Caco-2 (cell line): ENCODE measurements around the gene TBC1D2. TPM values are rescaled to one million over a fixed set of nuclear protein-coding genes. Genes with fewer than 3 reads are reported as not detected.

Source experiments
- BruUV-seq: library from RNA; stranded (reverse); fragments of 400-500 nt; replicated peaks from 2 replicates; lab custom pipeline; 2021; lab: Mats Ljungman, UMichigan
- CTCF ChIA-PET: fragments of 300-600 bp; sonication (Branson Sonifier 250); formaldehyde crosslinking; loops from one replicate; lab custom pipeline; 2022; ENCODE audit warnings: antibody characterized with exemption; lab: Charles Lee
- POLR2A ChIA-PET: fragments of 300-600 bp; sonication (Branson Sonifier 250); formaldehyde crosslinking; loops from one replicate; lab custom pipeline; 2022; ENCODE audit warnings: antibody characterized with exemption; lab: Charles Lee
- DNase-seq, 2 experiments: peaks; one replicate each; pipeline versions ENCODE4 v3.0.0 to v3.0.0-alpha.2; 2020 to 2022
- H3K27me3 ChIP-seq: replicated peaks from 2 replicates; pipeline ENCODE4 v1.6.0; 2011; ENCODE audit warnings: low read length; ENCODE audit not compliant: control insufficient read depth, insufficient read depth
- H3K36me3 ChIP-seq: 2 replicates; pipeline ENCODE4 v1.5.1; 2011; ENCODE audit warnings: low read length; ENCODE audit not compliant: control insufficient read depth, insufficient read depth
- H3K4me1 ChIP-seq: fragments of 250-450 bp; sonication (Bioruptor Pico); 2 replicates; pipeline ENCODE4 v1.5.1; 2020; ENCODE audit warnings: mild to moderate bottlenecking
- H3K4me3 ChIP-seq: 2 replicates; pipeline ENCODE4 v1.5.1; 2011; ENCODE audit warnings: low read depth, mild to moderate bottlenecking, control low read depth, low read length
- H3K9me3 ChIP-seq: fragments of 250-450 bp; sonication (Bioruptor Pico); 2 replicates; pipeline ENCODE4 v1.5.1; 2020; ENCODE audit warnings: mild to moderate bottlenecking, moderate library complexity
- H3K27ac Mint-ChIP-seq: one replicate; pipeline ENCODE4 v1.8.0; 2022; ENCODE audit warnings: mixed read lengths; ENCODE audit not compliant: unreplicated experiment
- H3K27me3 Mint-ChIP-seq: one replicate; pipeline ENCODE4 v1.8.0; 2022; ENCODE audit warnings: mixed read lengths; ENCODE audit not compliant: insufficient read depth, unreplicated experiment
- H3K36me3 Mint-ChIP-seq: one replicate; pipeline ENCODE4 v1.8.0; 2022; ENCODE audit warnings: mild to moderate bottlenecking, mixed read lengths; ENCODE audit not compliant: insufficient read depth, unreplicated experiment
- H3K4me1 Mint-ChIP-seq: one replicate; pipeline ENCODE4 v1.8.0; 2022; ENCODE audit warnings: low read depth, mixed read lengths; ENCODE audit not compliant: unreplicated experiment
- H3K4me3 Mint-ChIP-seq: one replicate; pipeline ENCODE4 v1.8.0; 2022; ENCODE audit warnings: mild to moderate bottlenecking, moderate library complexity, mixed read lengths; ENCODE audit not compliant: unreplicated experiment
- H3K9me3 Mint-ChIP-seq: one replicate; pipeline ENCODE4 v1.8.0; 2022; ENCODE audit warnings: mixed read lengths; ENCODE audit not compliant: unreplicated experiment
- CTCF ChIP-seq, 2 experiments: fragments of 200-600 bp in 1 of 2; IDR thresholded peaks; 1 replicate in 1 of 2; 2 replicates in 1 of 2; pipeline versions ENCODE4 v1.5.1 to v1.8.0; 2011 to 2022; ENCODE audit warnings: antibody characterized with exemption in 1 of 2, control low read depth in 1 of 2, inconsistent platforms in 1 of 2, low read depth in 1 of 2, low read length in 1 of 2, mild to moderate bottlenecking in 1 of 2, moderate library complexity in 1 of 2; ENCODE audit not compliant: insufficient read depth in 1 of 2, severe bottlenecking in 1 of 2, unreplicated experiment in 1 of 2
- intact Hi-C: fragments of 100-400 bp; cut with micrococcal nuclease; formaldehyde crosslinking; loops from one replicate; pipeline ENCODE4 v1.10.0; 2022; ENCODE audit not compliant: unreplicated experiment
- total RNA-seq: library from RNA; stranded (reverse); gene quantifications from 2 replicates; pipeline ENCODE4 v1.2.3, GENCODE V29; 2022

Gene TBC1D2
- total RNA-seq, 1 experiment from 2014 or later: 8.5 TPM

- ChIA-PET CTCF (no interaction called here), POLR2A (no interaction called here)
- Histone ChIP-seq H3K9me3 (no peaks in the 10 kb centered on the region), H3K4me3 (no peak overlapping the region), H3K27me3 (no peaks in the 10 kb centered on the region), H3K36me3 (peaks cover 4% of the 10 kb centered on the region; the same call in 1 of the 2 replicates), H3K4me1 (peaks cover 3% of the 10 kb centered on the region; the same call in 1 of the 2 replicates)
- Mint-ChIP-seq H3K36me3 (no peaks in the 10 kb centered on the region), H3K4me1 (no peaks in the 10 kb centered on the region), H3K27ac (no peak overlapping the region), H3K4me3 (no peak overlapping the region), H3K9me3 (no peaks in the 10 kb centered on the region), H3K27me3 (no peaks in the 10 kb centered on the region)
- BruUV-seq: no TSS peak
- no peak for TF ChIP-seq CTCF (IDR thresholded peaks at IDR 0.05; ENCODE audit: insufficient read depth in 1 of 2, low read depth in 1 of 2, low read length in 1 of 2, severe bottlenecking in 1 of 2, unreplicated experiment in 1 of 2)
- intact Hi-C loops: loop anchor here (2.0 kb wide), 1 partner anchor 24 kb away; the partner anchor contains the start of gene CORO2A
- DNase-seq: no peak
Measured at GRCh38 chr9:98217255-98217654, 38.2 kb downstream of the TBC1D2 start.

DNA sequence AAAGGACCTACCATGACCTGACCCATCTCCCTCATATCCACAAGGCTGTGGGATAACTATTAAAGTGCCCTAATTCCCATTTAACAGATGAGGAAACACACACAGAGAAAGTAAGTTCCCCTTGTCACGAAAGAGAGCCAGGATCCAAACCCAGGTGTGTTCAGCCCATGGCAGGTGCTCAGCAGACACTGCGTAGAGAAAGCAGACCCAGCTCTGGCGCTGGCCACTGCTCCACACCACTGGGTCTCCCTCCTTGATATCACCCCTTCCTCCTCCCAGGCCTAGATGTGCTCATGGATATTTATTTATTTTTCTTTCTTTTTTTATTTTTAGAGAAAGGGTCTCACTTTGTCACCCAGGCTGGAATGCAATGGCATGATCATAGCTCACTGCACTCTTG, 39.1 kb downstream of the TBC1D2 start:
- no peaks in the 10 kb centered on the region for H3K4me1 Mint-ChIP-seq
- no peak for TF ChIP-seq CTCF (IDR thresholded peaks at IDR 0.05; ENCODE audit: insufficient read depth in 1 of 2, low read depth in 1 of 2, low read length in 1 of 2, severe bottlenecking in 1 of 2, unreplicated experiment in 1 of 2)
- peaks cover 3% of the 10 kb centered on the region; the same call in 1 of the 2 replicates for H3K4me1 ChIP-seq
- intact Hi-C loops: loop anchor here (2.0 kb wide), 1 partner anchor 24 kb away; the partner anchor contains the start of gene CORO2A
- CTCF ChIA-PET: interaction anchor here (0.6 kb wide), 1 partner anchor 98 kb away, joined by 3 read pairs; the partner anchor contains the start of gene TRIM14
- H3K27me3 ChIP-seq: no peaks in the 10 kb centered on the region
- no peak overlapping the region for H3K4me3 ChIP-seq
- no peaks in the 10 kb centered on the region for H3K9me3 Mint-ChIP-seq
- POLR2A ChIA-PET: no interaction called here
- no peaks in the 10 kb centered on the region for H3K9me3 ChIP-seq
- no peak overlapping the region for H3K4me3 Mint-ChIP-seq
- no peak for DNase-seq
- no peak overlapping the region for H3K27ac Mint-ChIP-seq
- peaks cover 4% of the 10 kb centered on the region; the same call in 1 of the 2 replicates for H3K36me3 ChIP-seq
- BruUV-seq: no TSS peak
- H3K36me3 Mint-ChIP-seq: no peaks in the 10 kb centered on the region
- H3K27me3 Mint-ChIP-seq: no peaks in the 10 kb centered on the region

- peak in 1 of 2 experiments; percentile 45 for DNase-seq
- Histone ChIP-seq H3K27me3 (no peaks in the 10 kb centered on the region), H3K4me1 (peaks cover 3% of the 10 kb centered on the region; the same call in 1 of the 2 replicates), H3K4me3 (no peak overlapping the region), H3K36me3 (peaks cover 4% of the 10 kb centered on the region; the same call in 1 of the 2 replicates), H3K9me3 (no peaks in the 10 kb centered on the region)
- TF ChIP-seq CTCF (IDR thresholded peaks at IDR 0.05; ENCODE audit: insufficient read depth in 1 of 2, low read depth in 1 of 2, low read length in 1 of 2, severe bottlenecking in 1 of 2, unreplicated experiment in 1 of 2): peak in 1 of 2 experiments; percentile 53
- no TSS peak for BruUV-seq
- intact Hi-C loops: loop anchor here (2.0 kb wide), 1 partner anchor 23 kb away; the partner anchor contains the start of gene CORO2A
- Mint-ChIP-seq H3K36me3 (no peaks in the 10 kb centered on the region), H3K9me3 (no peaks in the 10 kb centered on the region), H3K4me3 (no peak overlapping the region), H3K4me1 (no peaks in the 10 kb centered on the region), H3K27ac (no peak overlapping the region), H3K27me3 (no peaks in the 10 kb centered on the region)
- POLR2A ChIA-PET: no interaction called here
- CTCF ChIA-PET: interaction anchor here (0.6 to 0.7 kb wide), 2 partner anchors 22 to 97 kb away, joined by 3 read pairs; partner anchors contain the start of gene TRIM14
Measured at GRCh38 chr9:98215821-98216220, 39.6 kb downstream of the TBC1D2 start.
